Measurements from ENCODE around the gene ANAPC13. TPM values are rescaled to one million over a fixed set of nuclear protein-coding genes. Genes with fewer than 3 reads are reported as not detected.

The ANAPC13 gene
- total and polyA plus RNA-seq, 2 of the 4 experiments (the other 2 are of a cell fraction), result 43.4 to 62.9 TPM

DNA sequence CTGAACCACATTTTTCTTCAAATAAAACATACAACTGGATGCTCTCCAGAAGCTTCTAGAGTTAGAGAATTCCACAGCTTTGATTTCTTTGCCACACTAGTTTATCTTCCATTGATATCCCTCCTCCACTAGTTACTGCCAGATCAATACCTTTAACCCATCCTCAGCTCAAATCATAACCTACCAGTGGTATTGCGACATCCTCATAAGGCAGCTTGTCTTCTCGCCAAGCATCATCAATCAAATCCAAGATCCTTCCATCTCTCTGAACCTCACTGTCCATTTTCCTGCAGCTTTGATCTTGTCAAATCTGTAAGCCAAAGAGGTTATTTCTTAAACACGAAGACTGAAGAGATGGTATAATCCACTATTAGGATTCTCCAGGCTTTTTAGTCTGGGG, 3.2 kb downstream of the ANAPC13 start:
- BruUV-seq (replicated peaks), result no TSS peak
- intact Hi-C loops (cut with micrococcal nuclease) (loop anchor here (10.0 kb wide), 1 partner anchor 548 kb away; no protein-coding TSS in a partner anchor), in situ Hi-C loops (cut with MboI; ENCODE audit: low sequenced_read_pairs) (loop anchor here (5.0 to 25.0 kb wide), 4 partner anchors 175 to 670 kb away; partner anchors contain the start of gene SRPRB), dilution Hi-C loops (cut with HindIII; ENCODE audit: low sequenced_read_pairs, unreplicated experiment) (no loop called here)
- peak overlapping the region; percentile 90 for H4K91ac ChIP-seq (ENCODE audit: insufficient read depth, low read depth, low read length)
- peak overlapping the region; percentile 34 for H3K4me2 ChIP-seq (ENCODE audit: low read depth, low read length)
- H2AK5ac ChIP-seq (ENCODE audit: low read depth, low read length), result peak overlapping the region; percentile 97
- peak overlapping the region; percentile 69 for H3K27ac ChIP-seq (ENCODE audit: insufficient read depth, low read length)
- peak overlapping the region; percentile 98 for H2BK20ac ChIP-seq (ENCODE audit: low read depth, low read length)
- H3K4me3 ChIP-seq (ENCODE audit: insufficient read depth, low read depth, low read length), result no peak overlapping the region
- peaks cover 31% of the 10 kb centered on the region for H3K9me1 ChIP-seq (ENCODE audit: insufficient read depth, low read length)
- H3K4me1 ChIP-seq (ENCODE audit: control insufficient read depth, insufficient read depth, low read length), result peaks cover 25% of the 10 kb centered on the region
- DNase-seq (no peak), ATAC-seq (ENCODE audit: low read depth) (no peak)
- peaks cover 15% of the 10 kb centered on the region for H3K36me3 ChIP-seq (ENCODE audit: control insufficient read depth, insufficient read depth, low read length)
- peak overlapping the region; percentile 98 for H2BK120ac ChIP-seq (ENCODE audit: low read depth, low read length)
- TF ChIP-seq CHD1 (IDR thresholded peaks at IDR 0.05; ENCODE audit: low read depth, low read length), result no peak
- peak; percentile 98 for TF ChIP-seq CEBPB (IDR thresholded peaks at IDR 0.05; ENCODE audit: low read depth, low read length)
- TF ChIP-seq NFE2L2 (IDR thresholded peaks at IDR 0.05; ENCODE audit: low read depth, low read length), result no peak
- TF ChIP-seq SMC3 (IDR thresholded peaks at IDR 0.05; ENCODE audit: low read depth, low read length), result no peak
- TF ChIP-seq FOS (IDR thresholded peaks at IDR 0.05; ENCODE audit: low read depth, low read length), result no peak
- H3K23ac ChIP-seq (ENCODE audit: low read depth, low read length), result peak overlapping the region; percentile 88
- peak overlapping the region; percentile 1; the same call in 1 of the 2 replicates for H3K9ac ChIP-seq (ENCODE audit: low read depth, low read length)
- peak overlapping the region; percentile 45; the same call in 1 of the 2 replicates for H3K18ac ChIP-seq (ENCODE audit: low read depth, low read length)
- peak overlapping the region; percentile 71 for H4K5ac ChIP-seq (ENCODE audit: low read depth, low read length)
- H3K56ac ChIP-seq (ENCODE audit: extremely low read depth, insufficient read depth, low read length), result peak overlapping the region; percentile 55
- H3K9me3 ChIP-seq (ENCODE audit: control insufficient read depth, insufficient read depth, low read length), result no peaks in the 10 kb centered on the region
- no peaks in the 10 kb centered on the region for H4K20me1 ChIP-seq (ENCODE audit: insufficient read depth, low read length)
- peak overlapping the region; percentile 99 for H2BK5ac ChIP-seq (ENCODE audit: low read depth, low read length, poor library complexity, severe bottlenecking)
- peaks cover 40 to 67% of the 10 kb centered on the region in 2 experiments for H3K79me1 ChIP-seq (ENCODE audit: low read depth in 1 of 2, low read length in 2 of 2)
- no peak overlapping the region for H2AK9ac ChIP-seq (replicated peaks; ENCODE audit: low read depth, low read length, poor library complexity)
- H2AFZ ChIP-seq (replicated peaks; ENCODE audit: low read length, poor library complexity), result no peak overlapping the region
- peak overlapping the region; percentile 94 for H3K4ac ChIP-seq (ENCODE audit: low read depth, low read length)
- 100% methylated on average over 1 of the region's 3 CpGs; no CpG with 5 or more reads in 1 of the 2 experiments for WGBS, 2 experiments (ENCODE audit: extremely low coverage in 2 of 2, insufficient read length in 1 of 2)
- H2BK15ac ChIP-seq (ENCODE audit: low read depth, low read length), result peak overlapping the region; percentile 87
- CTCF ChIA-PET, result interaction anchor here (0.7 to 2.0 kb wide), 4 partner anchors 9 to 169 kb away, joined by 3 to 7 read pairs (median 4); no protein-coding TSS in a partner anchor
- no peaks in the 10 kb centered on the region for H3K27me3 ChIP-seq (ENCODE audit: control insufficient read depth, insufficient read depth, low read length)
- H3K14ac ChIP-seq (replicated peaks; ENCODE audit: low read depth, low read length), result peak overlapping the region; percentile 92
- peak overlapping the region; percentile 64 to 96 for H4K8ac ChIP-seq (ENCODE audit: low read depth in 2 of 2, low read length in 2 of 2)
- POLR2A ChIA-PET (ENCODE audit: unreplicated experiment), result interaction anchor here (0.6 to 1.6 kb wide), 4 partner anchors 37 to 117 kb away, joined by 3 to 6 read pairs (median 3); partner anchors contain the start of gene AMOTL2

Measured in IMR-90 (cell line).